HG03135 (cell line): ENCODE results near the gene SEPHS2.
"Not testable (repeated sequence)": the region's sequence is repeated elsewhere in the genome, so short reads cannot be mapped to it uniquely, and the experiment has no call there.

ENCODE experiments used
- ATAC-seq: cut with Tn5 transposase; IDR thresholded peaks from one replicate; pipeline ENCODE4 v1.9.1; 2021; ENCODE audit warnings: mild to moderate bottlenecking, moderate library complexity; ENCODE audit not compliant: unreplicated experiment

SEPHS2 gene

GRCh38 chr16:30445408-30446202, at the start of gene SEPHS2:
Gene SEPHS2 (minus strand): TSS chr16:30445874. CDS start chr16:30445727, 147 bp downstream.
- ATAC-seq: peak; percentile 82

GRCh38 chr16:30494709-30495108, 49.0 kb upstream of the SEPHS2 start:
- no peak for ATAC-seq

- ATAC-seq: no peak
Observed at GRCh38 chr16:30493941-30494488, 48.3 kb upstream of the SEPHS2 start.

- no peak for ATAC-seq
Observed at GRCh38 chr16:30491744-30492308, 46.2 kb upstream of the SEPHS2 start.

GRCh38 chr16:30491229-30491628, 45.6 kb upstream of the SEPHS2 start:
- ATAC-seq: no peak

GRCh38 chr16:30490210-30490609, 44.5 kb upstream of the SEPHS2 start:
- ATAC-seq: no peak

- no peak for ATAC-seq
Observed at GRCh38 chr16:30488764-30489605, 43.3 kb upstream of the SEPHS2 start.

- no peak for ATAC-seq
Observed at GRCh38 chr16:30485818-30486436, 40.3 kb upstream of the SEPHS2 start.

GRCh38 chr16:30484887-30485286, 39.2 kb upstream of the SEPHS2 start:
- ATAC-seq: no peak

- no peak for ATAC-seq
Observed at GRCh38 chr16:30482366-30482765, 36.7 kb upstream of the SEPHS2 start.

- no peak for ATAC-seq
Observed at GRCh38 chr16:30481381-30481780, 35.7 kb upstream of the SEPHS2 start.

- no peak for ATAC-seq
Observed at GRCh38 chr16:30478766-30479478, 33.2 kb upstream of the SEPHS2 start.

GRCh38 chr16:30477773-30478172, 32.1 kb upstream of the SEPHS2 start:
- ATAC-seq: not testable (repeated sequence)

GRCh38 chr16:30476991-30477390, 31.3 kb upstream of the SEPHS2 start:
- ATAC-seq: no peak

GRCh38 chr16:30474684-30475083, 29.0 kb upstream of the SEPHS2 start:
- no peak for ATAC-seq

- no peak for ATAC-seq
Observed at GRCh38 chr16:30474074-30474452, 28.4 kb upstream of the SEPHS2 start.

- ATAC-seq: no peak
Observed at GRCh38 chr16:30473231-30474073, 27.8 kb upstream of the SEPHS2 start.

- ATAC-seq: peak; percentile 48
Observed at GRCh38 chr16:30472328-30472942, 26.8 kb upstream of the SEPHS2 start, which contains the start of gene ITGAL. Gene ITGAL (plus strand): TSS chr16:30472742. CDS start chr16:30472838, 96 bp downstream.

GRCh38 chr16:30470632-30470995, 24.9 kb upstream of the SEPHS2 start:
- ATAC-seq: peak; percentile 4
